ENCODE data around the gene GSTA4.

- no peak for TF ChIP-seq POLR2A (IDR thresholded peaks at IDR 0.05; ENCODE audit: low read depth, low read length)
- TF ChIP-seq POLR2AphosphoS5 (IDR thresholded peaks at IDR 0.05; ENCODE audit: low read depth, low read length) = no peak
- TF ChIP-seq TAF1 (IDR thresholded peaks at IDR 0.05; ENCODE audit: low read depth, low read length) = no peak
Observed at GRCh38 chr6:53009056-53009455, 14.0 kb upstream of the GSTA4 start.
